GM10266 (cell line): Measurements from ENCODE around the gene HEATR1.
"Not testable (repeated sequence)": the region's sequence is repeated elsewhere in the genome, so short reads cannot be mapped to it uniquely, and the experiment has no call there.

ENCODE experiments used
- DNase-seq: peaks from one replicate; pipeline ENCODE4 v3.0.0; 2012; ENCODE audit errors: extremely low spot score
- TF ChIP-seq, protein P1 (sequence below): IDR thresholded peaks from 2 replicates; pipeline ENCODE4 v1.5.1; 2012; ENCODE audit warnings: mild to moderate bottlenecking, low read depth; ENCODE audit not compliant: control insufficient read depth, insufficient read depth; ENCODE audit errors: missing control alignments

The HEATR1 gene

DNA sequence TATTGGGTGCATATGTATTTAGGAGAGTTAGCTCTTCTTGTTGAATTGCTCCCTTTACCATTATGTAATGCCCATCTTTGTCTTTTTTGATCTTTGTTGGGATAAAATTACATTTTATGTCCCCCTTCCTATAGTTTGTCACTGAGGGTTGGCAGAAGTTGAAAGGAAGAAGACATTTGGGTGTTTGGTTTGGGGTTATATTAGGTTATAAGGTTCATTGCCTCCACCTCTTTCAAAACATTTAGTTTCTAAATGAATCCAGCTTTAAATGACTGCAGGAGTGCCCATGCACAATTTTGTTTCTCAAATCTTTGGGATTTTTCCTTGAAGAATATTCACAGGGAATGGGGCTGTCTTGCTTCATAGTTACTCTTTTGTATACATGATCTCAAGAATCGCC lies 95.1 kb downstream of the HEATR1 start:
- no peak for DNase-seq

DNA sequence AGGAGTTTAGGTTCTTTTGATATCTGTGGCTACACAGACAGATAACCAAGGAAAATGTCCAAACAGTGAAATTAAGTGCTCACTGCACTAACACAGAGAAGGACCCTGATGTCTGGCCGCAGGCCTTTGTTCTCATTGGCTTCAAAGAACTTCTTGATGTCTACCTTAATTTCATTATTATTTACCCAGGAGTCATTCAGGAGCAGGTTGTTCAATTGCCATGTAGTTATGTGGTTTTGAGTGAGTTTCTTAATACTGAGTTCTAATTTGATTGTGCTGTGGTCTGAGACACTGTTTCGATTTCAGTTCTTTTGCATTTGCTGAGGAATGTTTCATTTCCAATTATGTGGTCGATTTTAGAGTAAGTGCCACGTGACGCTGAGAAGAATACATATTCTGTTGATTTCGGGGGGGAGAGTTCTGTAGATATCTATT lies 95.7 kb downstream of the HEATR1 start:
- TF ChIP-seq, protein P1, sequence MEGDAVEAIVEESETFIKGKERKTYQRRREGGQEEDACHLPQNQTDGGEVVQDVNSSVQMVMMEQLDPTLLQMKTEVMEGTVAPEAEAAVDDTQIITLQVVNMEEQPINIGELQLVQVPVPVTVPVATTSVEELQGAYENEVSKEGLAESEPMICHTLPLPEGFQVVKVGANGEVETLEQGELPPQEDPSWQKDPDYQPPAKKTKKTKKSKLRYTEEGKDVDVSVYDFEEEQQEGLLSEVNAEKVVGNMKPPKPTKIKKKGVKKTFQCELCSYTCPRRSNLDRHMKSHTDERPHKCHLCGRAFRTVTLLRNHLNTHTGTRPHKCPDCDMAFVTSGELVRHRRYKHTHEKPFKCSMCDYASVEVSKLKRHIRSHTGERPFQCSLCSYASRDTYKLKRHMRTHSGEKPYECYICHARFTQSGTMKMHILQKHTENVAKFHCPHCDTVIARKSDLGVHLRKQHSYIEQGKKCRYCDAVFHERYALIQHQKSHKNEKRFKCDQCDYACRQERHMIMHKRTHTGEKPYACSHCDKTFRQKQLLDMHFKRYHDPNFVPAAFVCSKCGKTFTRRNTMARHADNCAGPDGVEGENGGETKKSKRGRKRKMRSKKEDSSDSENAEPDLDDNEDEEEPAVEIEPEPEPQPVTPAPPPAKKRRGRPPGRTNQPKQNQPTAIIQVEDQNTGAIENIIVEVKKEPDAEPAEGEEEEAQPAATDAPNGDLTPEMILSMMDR: no peak
- no peak for DNase-seq

More for the DNA sequence above, 95.1 kb downstream of the HEATR1 start:
- TF ChIP-seq, protein P1: no peak

DNA sequence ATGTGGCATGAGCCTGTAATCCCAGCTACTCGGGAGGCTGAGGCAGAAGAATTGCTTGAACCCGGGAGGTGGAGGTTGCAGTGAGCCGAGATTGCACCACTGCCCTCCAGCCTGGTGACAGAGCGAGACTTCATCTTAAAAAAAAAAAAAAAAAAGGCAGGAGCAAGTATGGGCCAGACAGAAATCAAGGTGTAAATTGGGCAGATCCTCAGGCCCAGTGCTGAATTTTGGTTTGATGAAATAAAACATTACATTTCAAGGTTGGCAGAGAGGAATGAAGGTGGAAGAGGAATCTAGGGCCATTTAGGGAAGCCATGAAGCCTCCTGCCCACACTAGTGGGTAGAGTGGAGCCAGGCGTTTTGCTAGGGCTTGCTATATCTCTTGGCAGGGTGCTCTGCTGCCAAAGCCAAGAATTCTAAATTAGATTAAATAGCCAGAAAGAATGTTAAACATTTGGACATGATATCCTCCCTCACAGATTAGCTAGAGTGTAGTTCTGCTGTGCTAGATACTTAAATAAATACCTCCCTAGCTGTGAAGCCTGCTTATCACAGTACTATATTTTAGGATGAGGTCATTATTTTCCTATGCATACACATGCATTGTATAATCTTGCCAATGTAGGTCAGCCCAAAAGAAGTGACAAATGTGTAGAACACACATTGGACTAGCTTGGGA lies 97.2 kb downstream of the HEATR1 start:
- TF ChIP-seq, protein P1: no peak

DNA sequence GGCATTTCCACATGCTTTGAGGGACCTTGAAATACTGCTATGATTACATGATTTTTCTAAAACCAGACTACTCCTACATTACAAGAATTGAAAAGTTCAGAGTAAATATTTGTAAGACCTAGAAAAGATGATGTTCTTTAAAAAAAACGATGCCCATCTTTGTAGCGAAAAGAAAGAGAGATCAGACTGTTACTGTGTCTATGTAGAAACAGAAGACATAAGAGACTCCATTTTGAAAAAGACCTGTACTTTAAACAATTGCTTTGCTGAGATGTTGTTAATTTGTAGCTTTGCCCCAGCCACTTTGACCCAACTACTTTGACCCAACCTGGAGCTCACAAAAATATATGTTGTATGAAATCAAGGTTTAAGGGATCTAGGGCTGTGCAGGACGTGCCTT lies 100.0 kb downstream of the HEATR1 start:
- DNase-seq: not testable (repeated sequence)

More for the DNA sequence above, 97.2 kb downstream of the HEATR1 start:
- DNase-seq: no peak

DNA sequence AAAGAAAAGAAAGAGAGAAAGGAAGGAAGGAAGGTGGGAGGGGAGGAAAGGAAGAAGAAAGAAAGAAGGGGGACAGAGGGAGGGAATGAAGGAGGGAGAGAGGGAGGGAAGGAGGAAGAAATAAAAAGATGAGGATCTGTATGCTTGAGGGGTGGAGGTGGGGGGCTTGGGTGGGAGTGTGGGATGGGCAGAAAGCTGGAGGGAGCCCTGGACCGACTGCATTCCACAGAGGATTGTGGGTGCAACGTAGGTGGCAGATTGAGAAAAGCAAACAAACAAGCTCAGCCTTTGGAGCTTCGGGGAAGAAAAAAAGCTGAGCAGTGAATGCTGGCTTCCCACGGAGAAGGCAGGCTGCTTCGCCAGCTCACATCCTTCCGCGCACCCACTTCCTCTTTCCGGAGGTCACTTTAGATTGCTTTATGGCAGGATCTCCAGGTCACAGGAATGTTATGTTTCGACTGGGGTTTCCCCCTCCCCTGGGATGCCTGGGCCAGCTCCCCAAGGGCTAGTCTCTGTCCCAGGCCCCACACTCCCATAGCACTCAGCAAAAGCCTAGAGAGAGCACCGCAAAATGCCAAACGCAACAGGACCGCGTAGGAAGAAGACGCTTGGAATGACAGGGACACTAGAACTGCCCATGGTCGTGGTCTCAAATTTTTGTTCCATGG lies 101.2 kb downstream of the HEATR1 start:
- no peak for DNase-seq
- TF ChIP-seq, protein P1: no peak

DNA sequence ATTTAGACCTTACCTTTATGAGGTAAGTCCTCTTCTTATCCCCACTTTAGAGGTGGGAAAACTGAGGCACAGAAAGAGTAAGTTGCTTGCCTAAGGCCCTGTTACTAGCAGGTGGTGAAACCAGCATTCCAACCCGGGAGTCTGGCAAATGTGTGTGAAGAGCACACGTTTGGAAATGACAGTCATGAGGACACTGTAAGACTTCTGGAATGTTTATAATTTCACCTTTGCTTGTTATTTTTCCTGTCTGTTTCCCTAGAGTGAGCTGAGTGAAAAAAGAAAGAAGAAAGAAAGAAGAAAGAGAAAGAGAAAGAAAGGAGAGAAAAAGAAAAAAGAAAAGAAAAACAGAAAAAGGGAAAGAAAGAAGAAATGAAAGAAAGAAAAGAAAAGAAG lies 101.7 kb downstream of the HEATR1 start:
- DNase-seq: no peak
- TF ChIP-seq, protein P1: no peak

DNA sequence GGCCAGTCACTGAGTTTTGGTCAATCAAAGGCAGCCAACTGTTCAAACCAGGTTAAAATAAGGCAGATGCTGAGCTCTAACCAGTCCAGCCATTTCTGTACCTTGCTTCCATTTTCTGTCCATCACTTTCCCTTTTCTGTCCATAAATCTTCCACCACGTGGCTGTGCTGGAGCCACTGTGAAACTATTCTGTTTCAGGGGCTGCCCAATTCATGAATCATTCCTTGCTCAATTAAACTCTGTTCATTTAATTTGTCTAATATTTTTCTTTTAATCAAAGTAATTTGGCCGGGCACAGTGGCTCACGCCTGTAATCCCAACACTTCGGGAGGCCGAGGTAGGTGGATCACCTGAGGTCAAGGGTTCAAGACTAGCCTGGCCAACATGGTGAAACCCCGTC lies 103.2 kb downstream of the HEATR1 start:
- TF ChIP-seq, protein P1: no peak
- no peak for DNase-seq
